ENCODE results near the gene DDX1.

DDX1 gene

GRCh38 chr2:15647622-15648590 lies 56.2 kb downstream of the DDX1 start:
- no peak for TF ChIP-seq CTCF (conservative IDR thresholded peaks at IDR 0.05; ENCODE audit: low read depth, low read length)
- no peak for DNase-seq (ENCODE audit: low read depth)
- H3K4me3 ChIP-seq (ENCODE audit: low read depth, low read length): no peak overlapping the region

GRCh38 chr2:15648593-15649525 lies 57.2 kb downstream of the DDX1 start:
- DNase-seq (ENCODE audit: low read depth): no peak

GRCh38 chr2:15649561-15650255 lies 58.0 kb downstream of the DDX1 start:
- DNase-seq (ENCODE audit: low read depth): no peak
- no peak overlapping the region for H3K4me3 ChIP-seq (ENCODE audit: low read depth, low read length)
- TF ChIP-seq CTCF (conservative IDR thresholded peaks at IDR 0.05; ENCODE audit: low read depth, low read length): no peak

More at GRCh38 chr2:15648593-15649525, 57.2 kb downstream of the DDX1 start:
- no peak overlapping the region for H3K4me3 ChIP-seq (ENCODE audit: low read depth, low read length)
- TF ChIP-seq CTCF (conservative IDR thresholded peaks at IDR 0.05; ENCODE audit: low read depth, low read length): no peak

GRCh38 chr2:15650616-15651366 lies 59.1 kb downstream of the DDX1 start:
- H3K4me3 ChIP-seq (ENCODE audit: low read depth, low read length): no peak overlapping the region
- no peak for TF ChIP-seq CTCF (conservative IDR thresholded peaks at IDR 0.05; ENCODE audit: low read depth, low read length)
- DNase-seq (ENCODE audit: low read depth): no peak

- DNase-seq (ENCODE audit: low read depth): no peak
- no peak for TF ChIP-seq CTCF (conservative IDR thresholded peaks at IDR 0.05; ENCODE audit: low read depth, low read length)
- H3K4me3 ChIP-seq (ENCODE audit: low read depth, low read length): no peak overlapping the region
Observed at GRCh38 chr2:15651367-15651727, 59.7 kb downstream of the DDX1 start.

GRCh38 chr2:15652252-15652651 lies 60.6 kb downstream of the DDX1 start:
- no peak for DNase-seq (ENCODE audit: low read depth)
- TF ChIP-seq CTCF (conservative IDR thresholded peaks at IDR 0.05; ENCODE audit: low read depth, low read length): no peak
- H3K4me3 ChIP-seq (ENCODE audit: low read depth, low read length): no peak overlapping the region

Measured in choroid plexus epithelial cell (primary cell).